ENCODE data around the gene LAMC3.

GRCh38 chr9:131112374-131113154 lies 103.6 kb downstream of the LAMC3 start:
- TF ChIP-seq, protein P1, sequence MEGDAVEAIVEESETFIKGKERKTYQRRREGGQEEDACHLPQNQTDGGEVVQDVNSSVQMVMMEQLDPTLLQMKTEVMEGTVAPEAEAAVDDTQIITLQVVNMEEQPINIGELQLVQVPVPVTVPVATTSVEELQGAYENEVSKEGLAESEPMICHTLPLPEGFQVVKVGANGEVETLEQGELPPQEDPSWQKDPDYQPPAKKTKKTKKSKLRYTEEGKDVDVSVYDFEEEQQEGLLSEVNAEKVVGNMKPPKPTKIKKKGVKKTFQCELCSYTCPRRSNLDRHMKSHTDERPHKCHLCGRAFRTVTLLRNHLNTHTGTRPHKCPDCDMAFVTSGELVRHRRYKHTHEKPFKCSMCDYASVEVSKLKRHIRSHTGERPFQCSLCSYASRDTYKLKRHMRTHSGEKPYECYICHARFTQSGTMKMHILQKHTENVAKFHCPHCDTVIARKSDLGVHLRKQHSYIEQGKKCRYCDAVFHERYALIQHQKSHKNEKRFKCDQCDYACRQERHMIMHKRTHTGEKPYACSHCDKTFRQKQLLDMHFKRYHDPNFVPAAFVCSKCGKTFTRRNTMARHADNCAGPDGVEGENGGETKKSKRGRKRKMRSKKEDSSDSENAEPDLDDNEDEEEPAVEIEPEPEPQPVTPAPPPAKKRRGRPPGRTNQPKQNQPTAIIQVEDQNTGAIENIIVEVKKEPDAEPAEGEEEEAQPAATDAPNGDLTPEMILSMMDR (IDR thresholded peaks at IDR 0.05) = no peak
- no peak for TF ChIP-seq POLR2A (IDR thresholded peaks at IDR 0.05)

Data from testis (tissue), 2 donors.